A673 (cell line): ENCODE measurements around the gene PEPD. TPM values are rescaled to one million over a fixed set of nuclear protein-coding genes. Genes with fewer than 3 reads are reported as not detected.

Experiments used
- BruUV-seq: library from RNA; stranded (reverse); fragments of 400-500 nt; replicated peaks from 2 replicates; lab custom pipeline; 2021; lab: Mats Ljungman, UMichigan
- CTCF ChIA-PET: fragments of 300-600 bp; sonication (Branson Sonifier 250); formaldehyde crosslinking; loops from one replicate; lab custom pipeline; 2022; ENCODE audit warnings: antibody characterized with exemption; lab: Charles Lee
- POLR2A ChIA-PET: fragments of 300-600 bp; sonication (Branson Sonifier 250); formaldehyde crosslinking; loops from one replicate; lab custom pipeline; 2022; ENCODE audit warnings: antibody characterized with exemption; ENCODE audit not compliant: low non-redundant PET; lab: Charles Lee
- DNase-seq: peaks from one replicate; pipeline ENCODE4 v3.0.0-alpha.2; 2015; ENCODE audit warnings: low spot score
- H3K27ac ChIP-seq: fragments of 200-600 bp; sonication (generic); 2 replicates; pipeline ENCODE4 v1.5.1; 2016; ENCODE audit warnings: mixed run types, low read depth, mild to moderate bottlenecking, mixed read lengths, antibody characterized with exemption, low read length; ENCODE audit not compliant: poor library complexity, severe bottlenecking
- H3K27me3 ChIP-seq: fragments of 200-600 bp; sonication (generic); replicated peaks from 2 replicates; pipeline ENCODE4 v1.6.1; 2017; ENCODE audit warnings: mixed run types, low read depth, mild to moderate bottlenecking, mixed read lengths, antibody characterized with exemption, low read length; ENCODE audit not compliant: insufficient read depth, poor library complexity
- H3K36me3 ChIP-seq: fragments of 200-600 bp; sonication (generic); 2 replicates; pipeline ENCODE4 v1.6.1; 2016; ENCODE audit warnings: mixed run types, mild to moderate bottlenecking, mixed read lengths, antibody characterized with exemption, low read length; ENCODE audit not compliant: insufficient read depth, poor library complexity, severe bottlenecking
- H3K4me1 ChIP-seq: fragments of 200-600 bp; sonication (generic); 2 replicates; pipeline ENCODE4 v1.6.1; 2017; ENCODE audit warnings: mixed run types, mild to moderate bottlenecking, mixed read lengths, antibody characterized with exemption, low read length; ENCODE audit not compliant: insufficient read depth, poor library complexity, severe bottlenecking
- H3K4me3 ChIP-seq: fragments of 200-600 bp; sonication (generic); 2 replicates; pipeline ENCODE4 v1.5.1; 2016; ENCODE audit warnings: low read depth, mixed run types, mild to moderate bottlenecking, mixed read lengths, low read length; ENCODE audit not compliant: poor library complexity, severe bottlenecking
- H3K9me3 ChIP-seq: fragments of 200-600 bp; sonication (generic); 2 replicates; pipeline ENCODE4 v1.6.1; 2016; ENCODE audit warnings: mixed run types, low read depth, mild to moderate bottlenecking, mixed read lengths, antibody characterized with exemption, low read length; ENCODE audit not compliant: poor library complexity, severe bottlenecking
- EZH2 ChIP-seq: fragments of 200-600 bp; sonication (generic); IDR thresholded peaks from 2 replicates; pipeline ENCODE4 v1.6.1; 2017; ENCODE audit warnings: borderline replicate concordance, low read depth, mild to moderate bottlenecking, mixed read lengths, antibody characterized with exemption, low read length; ENCODE audit not compliant: poor library complexity, severe bottlenecking
- intact Hi-C: fragments of 100-400 bp; cut with micrococcal nuclease; formaldehyde crosslinking; loops from one replicate; pipeline ENCODE4 v1.10.0; 2022; ENCODE audit not compliant: unreplicated experiment
- total RNA-seq: library from RNA; stranded (reverse); gene quantifications from 2 replicates; pipeline ENCODE4 v1.2.3, GENCODE V29; 2021
- TF ChIP-seq, protein P1 (sequence below): fragments of 300-800, 200-600 bp; sonication (generic); conservative IDR thresholded peaks from 2 replicates; pipeline ENCODE4 v1.5.1; 2017; ENCODE audit warnings: low read depth, mild to moderate bottlenecking, antibody characterized with exemption, low read length, moderate library complexity, mixed read lengths

PEPD gene
- total RNA-seq, 1 experiment from 2014 or later, result 82.2 TPM

GRCh38 chr19:33505148-33505547 is 16.4 kb downstream of the PEPD start:
- no peak for DNase-seq
- H3K27me3 ChIP-seq, result no peaks in the 10 kb centered on the region
- ChIA-PET CTCF (no interaction called here), POLR2A (no interaction called here)
- no peak overlapping the region for H3K4me3 ChIP-seq
- H3K9me3 ChIP-seq, result no peaks in the 10 kb centered on the region
- no peak overlapping the region for H3K27ac ChIP-seq
- TF ChIP-seq EZH2, result no peak
- TF ChIP-seq, protein P1, sequence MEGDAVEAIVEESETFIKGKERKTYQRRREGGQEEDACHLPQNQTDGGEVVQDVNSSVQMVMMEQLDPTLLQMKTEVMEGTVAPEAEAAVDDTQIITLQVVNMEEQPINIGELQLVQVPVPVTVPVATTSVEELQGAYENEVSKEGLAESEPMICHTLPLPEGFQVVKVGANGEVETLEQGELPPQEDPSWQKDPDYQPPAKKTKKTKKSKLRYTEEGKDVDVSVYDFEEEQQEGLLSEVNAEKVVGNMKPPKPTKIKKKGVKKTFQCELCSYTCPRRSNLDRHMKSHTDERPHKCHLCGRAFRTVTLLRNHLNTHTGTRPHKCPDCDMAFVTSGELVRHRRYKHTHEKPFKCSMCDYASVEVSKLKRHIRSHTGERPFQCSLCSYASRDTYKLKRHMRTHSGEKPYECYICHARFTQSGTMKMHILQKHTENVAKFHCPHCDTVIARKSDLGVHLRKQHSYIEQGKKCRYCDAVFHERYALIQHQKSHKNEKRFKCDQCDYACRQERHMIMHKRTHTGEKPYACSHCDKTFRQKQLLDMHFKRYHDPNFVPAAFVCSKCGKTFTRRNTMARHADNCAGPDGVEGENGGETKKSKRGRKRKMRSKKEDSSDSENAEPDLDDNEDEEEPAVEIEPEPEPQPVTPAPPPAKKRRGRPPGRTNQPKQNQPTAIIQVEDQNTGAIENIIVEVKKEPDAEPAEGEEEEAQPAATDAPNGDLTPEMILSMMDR, result no peak
- intact Hi-C loops, result no loop called here
- H3K36me3 ChIP-seq, result no peaks in the 10 kb centered on the region
- BruUV-seq, result no TSS peak
- H3K4me1 ChIP-seq, result peaks cover 4% of the 10 kb centered on the region

DNA sequence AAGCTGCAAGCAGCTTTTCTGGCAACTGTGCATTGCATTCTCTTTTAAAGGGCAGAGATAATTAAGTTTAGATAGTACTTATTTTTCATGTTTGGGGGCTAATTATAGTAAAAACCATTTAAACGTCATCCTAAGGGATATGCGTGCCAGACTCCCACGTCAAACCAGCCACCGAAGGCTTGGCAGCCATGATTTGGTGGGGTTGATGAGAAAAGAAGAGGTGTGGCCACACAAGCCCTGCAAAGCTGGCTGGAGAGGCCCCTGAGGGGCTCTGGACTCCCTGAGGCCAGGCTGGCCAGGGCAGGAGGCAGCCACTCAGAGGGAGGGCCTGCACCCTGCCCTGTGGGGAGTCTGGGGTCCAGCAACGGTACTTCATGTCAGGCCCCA is 17.5 kb downstream of the PEPD start:
- no peaks in the 10 kb centered on the region for H3K36me3 ChIP-seq
- no peak overlapping the region for H3K27ac ChIP-seq
- BruUV-seq, result no TSS peak
- no peaks in the 10 kb centered on the region for H3K27me3 ChIP-seq
- H3K9me3 ChIP-seq, result no peaks in the 10 kb centered on the region
- H3K4me3 ChIP-seq, result no peak overlapping the region
- ChIA-PET CTCF (no interaction called here), POLR2A (no interaction called here)
- intact Hi-C loops, result no loop called here
- TF ChIP-seq, protein P1, result no peak
- no peak for TF ChIP-seq EZH2
- H3K4me1 ChIP-seq, result peaks cover 4% of the 10 kb centered on the region
- DNase-seq, result no peak

GRCh38 chr19:33503433-33504057 is 18.0 kb downstream of the PEPD start:
- DNase-seq, result no peak
- no peak overlapping the region for H3K4me3 ChIP-seq
- no peaks in the 10 kb centered on the region for H3K9me3 ChIP-seq
- H3K36me3 ChIP-seq, result no peaks in the 10 kb centered on the region
- no TSS peak for BruUV-seq
- intact Hi-C loops, result no loop called here
- ChIA-PET POLR2A (no interaction called here), CTCF (no interaction called here)
- H3K27ac ChIP-seq, result no peak overlapping the region
- H3K4me1 ChIP-seq, result peaks cover 4% of the 10 kb centered on the region
- TF ChIP-seq, protein P1, result no peak
- no peak for TF ChIP-seq EZH2
- H3K27me3 ChIP-seq, result no peaks in the 10 kb centered on the region
